WTC11 (cell line): Measurements from ENCODE around the gene CERS3.

Experiments used
- ATF2 ChIP-seq: sonication (generic); formaldehyde crosslinking; IDR thresholded peaks from 2 replicates; pipeline ENCODE4 v1.8.1; 2022; ENCODE audit warnings: low read depth, missing genetic modification reagents, borderline replicate concordance
- ATF6 ChIP-seq: sonication (generic); formaldehyde crosslinking; IDR thresholded peaks from 2 replicates; pipeline ENCODE4 v1.8.1; 2023; ENCODE audit warnings: mild to moderate bottlenecking, missing genetic modification reagents
- CTCF ChIP-seq: fragments of 200-600 bp; IDR thresholded peaks from 2 replicates; pipeline ENCODE4 v1.8.0; 2022; ENCODE audit warnings: antibody characterized with exemption
- IRF1 ChIP-seq: sonication (generic); formaldehyde crosslinking; IDR thresholded peaks from 2 replicates; pipeline ENCODE4 v1.8.0; 2023; ENCODE audit warnings: missing genetic modification reagents
- MLX ChIP-seq: sonication (generic); formaldehyde crosslinking; IDR thresholded peaks from 2 replicates; pipeline ENCODE4 v1.8.1; 2023; ENCODE audit warnings: mild to moderate bottlenecking, missing genetic modification reagents, moderate library complexity
- MYBL2 ChIP-seq: sonication (generic); formaldehyde crosslinking; IDR thresholded peaks from 2 replicates; pipeline ENCODE4 v1.8.1; 2023; ENCODE audit warnings: mild to moderate bottlenecking, moderate library complexity, missing genetic modification reagents
- NR1H2 ChIP-seq: sonication (generic); formaldehyde crosslinking; IDR thresholded peaks from 2 replicates; pipeline ENCODE4 v1.9.0; 2021; ENCODE audit warnings: mild to moderate bottlenecking, moderate library complexity, missing genetic modification reagents
- SP1 ChIP-seq: sonication (generic); formaldehyde crosslinking; conservative IDR thresholded peaks from 2 replicates; pipeline ENCODE4 v1.8.1; 2022; ENCODE audit warnings: missing genetic modification reagents
- TCF7 ChIP-seq: sonication (generic); formaldehyde crosslinking; IDR thresholded peaks from 2 replicates; pipeline ENCODE4 v1.8.0; 2022; ENCODE audit warnings: mild to moderate bottlenecking, low read depth, missing genetic modification reagents, moderate library complexity

GRCh38 chr15:100426937-100427336 lies 101.8 kb downstream of the CERS3 start:
- TF ChIP-seq CTCF (no peak), ATF2 (CRISPR knock-in tag) (no peak), ATF6 (no peak), NR1H2 (CRISPR knock-in tag) (no peak), SP1 (no peak), IRF1 (CRISPR knock-in tag) (no peak), TCF7 (CRISPR knock-in tag) (no peak), MYBL2 (CRISPR knock-in tag) (no peak), MLX (CRISPR knock-in tag) (no peak)
